ENCODE measurements around the gene CDK16.

CDK16 gene

GRCh38 chrX:47235691-47236103 is 17.2 kb downstream of the CDK16 start:
- no peak overlapping the region for H3K4me3 ChIP-seq (replicated peaks; ENCODE audit: low read depth, low read length)
- TF ChIP-seq CTCF (IDR thresholded peaks at IDR 0.05; ENCODE audit: low read depth, low read length, missing control alignments) = no peak
- no peak for DNase-seq (ENCODE audit: extremely low read depth, low read depth)

GRCh38 chrX:47239199-47239598 is 20.7 kb downstream of the CDK16 start:
- no peak for DNase-seq (ENCODE audit: extremely low read depth, low read depth)
- H3K4me3 ChIP-seq (replicated peaks; ENCODE audit: low read depth, low read length) = no peak overlapping the region
- TF ChIP-seq CTCF (IDR thresholded peaks at IDR 0.05; ENCODE audit: low read depth, low read length, missing control alignments) = no peak

- DNase-seq (ENCODE audit: extremely low read depth, low read depth) = no peak
- no peak for TF ChIP-seq CTCF (IDR thresholded peaks at IDR 0.05; ENCODE audit: low read depth, low read length, missing control alignments)
- H3K4me3 ChIP-seq (replicated peaks; ENCODE audit: low read depth, low read length) = no peak overlapping the region
These were observed 21.5 kb downstream of the CDK16 start for GRCh38 chrX:47239898-47240545.

- no peak for DNase-seq (ENCODE audit: extremely low read depth, low read depth)
- H3K4me3 ChIP-seq (replicated peaks; ENCODE audit: low read depth, low read length) = no peak overlapping the region
- no peak for TF ChIP-seq CTCF (IDR thresholded peaks at IDR 0.05; ENCODE audit: low read depth, low read length, missing control alignments)
These were observed 22.1 kb downstream of the CDK16 start for GRCh38 chrX:47240619-47241018.

GRCh38 chrX:47241201-47242011 is 22.9 kb downstream of the CDK16 start:
- no peak overlapping the region for H3K4me3 ChIP-seq (replicated peaks; ENCODE audit: low read depth, low read length)
- DNase-seq (ENCODE audit: extremely low read depth, low read depth) = no peak
- TF ChIP-seq CTCF (IDR thresholded peaks at IDR 0.05; ENCODE audit: low read depth, low read length, missing control alignments) = no peak

- no peak for DNase-seq (ENCODE audit: extremely low read depth, low read depth)
- TF ChIP-seq CTCF (IDR thresholded peaks at IDR 0.05; ENCODE audit: low read depth, low read length, missing control alignments) = no peak
- H3K4me3 ChIP-seq (replicated peaks; ENCODE audit: low read depth, low read length) = no peak overlapping the region
These were observed 23.8 kb downstream of the CDK16 start for GRCh38 chrX:47242321-47242720.

All from HFF-Myc (cell line).